GM18951 (cell line): ENCODE data around the gene IRAK3.
"Not testable (repeated sequence)": the region's sequence is repeated elsewhere in the genome, so short reads cannot be mapped to it uniquely, and the experiment has no call there.

ENCODE experiments used
- POLR2A ChIP-seq: IDR thresholded peaks from 4 replicates; pipeline ENCODE4 v1.6.1; 2011; ENCODE audit warnings: mild to moderate bottlenecking; ENCODE audit not compliant: insufficient read length, insufficient read depth; ENCODE audit errors: extremely low read depth
- in situ Hi-C: fragments of 300-500 bp; cut with MboI; formaldehyde crosslinking; loops from one replicate; pipeline ENCODE4 v1.12.0; 2022; ENCODE audit warnings: low sequenced_read_pairs, mixed read lengths, inconsistent platforms; ENCODE audit not compliant: unreplicated experiment

The IRAK3 gene

GRCh38 chr12:66217342-66217917 lies 28.4 kb downstream of the IRAK3 start:
- in situ Hi-C loops, result no loop called here
- TF ChIP-seq POLR2A, result no peak

GRCh38 chr12:66228462-66228861 lies 39.4 kb downstream of the IRAK3 start:
- in situ Hi-C loops, result no loop called here

DNA sequence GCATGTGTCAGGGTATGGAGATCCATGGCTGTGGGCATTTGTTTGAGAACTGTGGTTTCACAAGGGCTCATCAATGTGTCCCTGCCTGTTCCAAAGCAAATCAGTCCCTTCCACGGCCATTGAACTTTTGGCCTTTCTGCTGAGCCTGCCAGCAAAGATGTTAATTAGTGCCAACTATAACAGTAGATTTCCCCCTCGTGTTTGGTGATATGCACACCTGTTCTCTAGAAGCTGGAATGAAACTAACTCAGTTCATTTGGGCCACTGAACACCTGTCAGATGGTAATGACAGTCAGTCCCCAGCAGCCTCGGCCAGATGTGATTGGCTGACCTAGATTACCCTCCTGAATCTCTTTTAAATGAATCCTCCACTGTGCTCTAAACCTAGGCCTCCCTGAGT lies 43.2 kb downstream of the IRAK3 start:
- in situ Hi-C loops, result no loop called here
- no peak for TF ChIP-seq POLR2A

More at GRCh38 chr12:66228462-66228861, 39.4 kb downstream of the IRAK3 start:
- no peak for TF ChIP-seq POLR2A

DNA sequence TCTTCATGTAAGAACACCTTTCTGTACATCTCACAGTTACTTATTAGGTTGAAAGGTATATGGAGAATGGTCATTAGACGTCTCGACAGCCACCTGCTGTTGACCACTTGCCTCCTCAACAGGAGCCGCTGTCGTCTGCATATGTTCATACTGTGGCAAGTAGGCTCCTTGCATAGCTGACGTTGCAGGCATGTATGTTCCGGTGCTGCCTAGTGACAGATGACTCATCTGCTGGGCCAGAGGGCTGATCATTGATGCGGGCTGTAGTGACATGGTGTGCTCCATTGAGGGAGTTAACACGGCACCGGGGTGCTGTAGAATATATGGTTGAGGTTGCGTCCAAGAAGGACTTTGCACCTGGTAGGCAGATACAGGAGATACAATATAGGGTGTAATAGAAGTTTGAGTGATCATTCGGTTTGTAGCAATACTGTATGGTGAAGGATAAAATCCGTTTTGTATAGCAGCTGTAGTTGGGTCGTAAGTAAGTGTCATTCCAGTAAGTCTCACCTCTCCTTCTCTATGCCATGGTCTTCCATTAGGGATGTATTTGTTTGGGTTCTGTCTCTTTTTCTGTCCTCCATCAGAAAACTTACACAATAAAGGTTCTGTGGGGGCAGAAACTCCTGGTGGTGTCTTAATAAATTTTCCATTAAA lies 45.2 kb downstream of the IRAK3 start:
- in situ Hi-C loops, result not testable (repeated sequence)

DNA sequence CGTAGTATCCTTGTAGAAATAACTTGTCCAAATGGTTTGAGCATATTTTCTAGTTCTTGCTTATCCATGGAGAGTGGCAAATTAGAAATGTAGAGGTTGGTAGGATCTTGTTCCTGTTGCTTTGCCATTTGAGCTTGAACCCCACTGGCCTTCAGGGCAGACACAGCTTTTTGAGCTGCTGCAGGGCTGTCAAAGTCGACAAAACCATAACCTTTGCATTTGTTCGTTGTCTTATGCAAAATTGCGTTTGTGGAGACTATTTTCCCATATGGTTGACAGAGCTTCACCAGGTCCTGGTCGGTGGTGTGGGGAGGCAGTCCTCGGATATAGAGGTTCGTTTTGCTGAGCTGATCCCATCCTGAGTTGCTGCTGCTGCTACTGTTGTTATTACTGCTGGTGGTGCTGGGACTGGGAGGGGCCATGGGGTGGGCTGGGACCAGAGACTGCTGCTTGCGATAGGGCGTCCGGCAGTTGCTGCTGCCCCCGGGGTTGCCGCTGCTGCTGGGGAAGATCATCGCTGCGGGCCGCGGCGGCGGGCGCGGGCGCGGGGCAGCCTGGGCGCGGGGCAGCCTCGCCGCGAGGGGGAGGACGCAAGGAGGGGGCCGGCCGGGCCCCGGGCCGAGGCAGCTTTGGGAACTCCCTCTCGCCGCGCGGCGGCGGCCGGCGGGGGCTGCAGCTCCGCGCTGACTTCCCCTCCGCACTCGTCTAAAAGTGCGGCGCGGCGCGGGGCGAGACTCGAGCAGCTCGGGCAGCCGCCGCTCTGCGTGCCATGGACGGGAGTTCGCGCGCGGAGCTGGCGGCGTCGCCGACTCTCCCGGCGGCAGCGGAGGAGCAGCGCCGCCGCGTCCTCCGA lies 46.0 kb downstream of the IRAK3 start:
- in situ Hi-C loops, result not testable (repeated sequence)

DNA sequence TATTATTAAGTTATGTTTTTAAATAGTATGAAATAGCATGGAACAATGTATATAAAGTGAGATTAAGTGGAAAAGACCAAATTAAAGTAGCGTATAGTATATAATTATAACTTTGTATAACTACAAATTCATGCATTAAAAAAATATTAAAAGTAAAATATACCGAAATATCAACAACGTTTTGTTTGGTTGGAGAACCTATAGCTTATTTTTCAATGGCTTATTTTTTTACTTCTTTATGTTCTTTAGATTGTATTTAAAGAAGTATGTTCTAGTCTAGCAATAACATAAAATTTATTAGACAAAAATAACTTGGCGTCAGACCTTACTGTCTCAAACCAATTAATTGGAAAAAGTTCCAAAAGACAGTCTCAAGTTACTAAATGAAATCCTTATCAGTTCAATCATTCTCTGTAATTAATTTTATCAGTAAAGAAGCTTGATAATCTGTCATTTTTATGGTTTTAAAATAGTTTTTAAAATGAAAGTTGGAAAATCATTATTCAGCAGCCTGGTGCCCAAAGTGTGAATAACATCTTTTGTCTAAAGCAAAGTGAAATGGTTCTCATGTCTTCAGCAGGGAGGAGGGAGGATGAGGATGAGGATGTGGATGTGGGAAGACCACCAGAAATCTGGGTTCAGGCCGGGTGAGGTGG lies 46.7 kb downstream of the IRAK3 start:
- in situ Hi-C loops, result no loop called here
- TF ChIP-seq POLR2A, result no peak

GRCh38 chr12:66236282-66236675 lies 47.3 kb downstream of the IRAK3 start:
- in situ Hi-C loops, result not testable (repeated sequence)

GRCh38 chr12:66236969-66237368 lies 48.0 kb downstream of the IRAK3 start:
- no peak for TF ChIP-seq POLR2A
- in situ Hi-C loops, result no loop called here

DNA sequence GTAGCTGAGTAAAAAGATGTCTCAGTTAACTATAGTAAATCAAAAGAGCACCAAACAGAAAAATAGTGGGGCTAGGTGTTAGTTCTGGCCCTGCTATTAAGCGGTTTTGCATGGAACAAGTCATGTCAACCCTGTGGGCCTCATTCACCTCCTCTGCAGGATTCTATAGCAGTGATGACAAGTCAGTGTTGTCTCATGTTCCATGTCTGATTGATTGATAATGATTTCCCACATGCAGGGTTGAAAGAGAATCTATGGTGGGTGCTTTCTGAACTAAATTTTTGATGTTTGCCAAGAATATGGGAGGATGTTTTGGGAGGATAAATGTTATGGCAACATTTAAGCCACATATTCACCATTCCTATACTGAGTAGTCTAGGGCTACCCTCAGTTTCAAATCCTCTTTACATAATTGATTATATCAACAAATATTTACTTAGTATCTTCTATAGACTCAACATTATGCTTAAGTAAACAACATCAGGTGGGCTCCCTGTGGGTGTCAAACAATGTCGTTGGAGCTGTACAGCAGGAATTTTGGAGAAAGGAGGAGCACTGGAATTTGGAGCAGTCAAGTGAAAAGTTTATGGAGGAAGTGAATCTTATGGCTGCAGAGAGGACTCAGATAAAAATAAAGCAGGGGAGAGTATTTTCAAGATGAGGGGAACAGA lies 48.6 kb downstream of the IRAK3 start:
- no peak for TF ChIP-seq POLR2A
- in situ Hi-C loops, result no loop called here

DNA sequence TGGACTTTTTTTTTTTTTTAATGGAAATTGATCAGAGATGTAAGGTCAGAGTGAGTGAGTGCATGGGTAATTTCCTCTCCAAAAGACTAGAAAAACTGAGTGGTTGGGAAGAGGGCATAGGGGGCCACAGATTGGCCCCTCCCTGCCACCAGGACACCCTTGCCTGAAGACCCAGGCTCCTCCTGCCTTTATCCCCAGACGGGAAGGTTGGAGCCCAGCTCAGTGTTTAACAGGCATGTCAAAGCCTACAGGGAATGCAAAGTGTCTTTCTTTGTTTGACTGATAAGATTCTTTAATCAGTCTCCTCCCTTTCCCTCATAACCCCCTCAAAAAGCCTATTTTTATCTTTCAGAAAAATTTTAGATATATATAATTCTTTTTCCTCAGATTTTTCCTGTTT lies 50.3 kb downstream of the IRAK3 start:
- no peak for TF ChIP-seq POLR2A
- in situ Hi-C loops, result no loop called here

DNA sequence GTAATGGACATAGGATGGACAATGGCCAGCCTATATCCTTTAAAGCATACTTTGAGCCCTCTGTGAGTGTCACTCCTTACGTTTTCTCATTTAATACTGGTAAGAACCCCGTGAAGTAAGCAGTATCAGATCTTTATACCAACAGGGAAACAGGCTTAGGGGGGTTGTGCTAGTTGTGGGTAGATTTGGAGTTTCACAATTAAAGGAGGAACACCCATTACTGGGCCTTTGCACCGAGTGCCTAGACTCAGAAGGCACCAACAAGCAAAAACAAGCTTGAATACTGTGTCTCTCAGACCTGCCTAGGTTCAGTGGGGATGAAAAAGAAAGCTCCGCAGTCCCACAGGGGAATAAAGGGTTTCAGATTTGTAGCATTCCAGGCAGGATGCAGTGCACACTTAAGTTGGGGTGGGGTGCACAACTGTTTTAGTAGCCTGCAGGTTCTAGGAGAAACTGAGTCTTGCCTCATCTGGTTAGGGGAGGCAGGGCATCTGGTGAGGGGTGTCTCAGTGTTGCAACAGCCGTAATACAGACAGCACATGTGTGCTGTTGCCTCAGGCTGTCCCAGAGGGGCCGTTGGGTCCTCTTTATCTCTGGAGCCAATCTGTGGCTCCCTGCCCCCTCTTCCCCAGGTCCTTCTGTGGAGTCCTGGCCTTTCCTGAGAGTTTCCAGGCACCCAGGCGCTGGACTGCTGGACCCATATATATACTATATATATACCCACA lies 51.2 kb downstream of the IRAK3 start:
- in situ Hi-C loops, result no loop called here

More for the DNA sequence above, 51.2 kb downstream of the IRAK3 start:
- TF ChIP-seq POLR2A, result no peak
